Measurements from ENCODE around the gene COL19A1. TPM values are rescaled to one million over a fixed set of nuclear protein-coding genes. Genes with fewer than 3 reads are reported as not detected.

COL19A1 gene
- total and polyA plus RNA-seq, 9 of the 15 experiments (the other 6 are each of a cell fraction or from before 2014, with no cell fraction given), result not detected

DNA sequence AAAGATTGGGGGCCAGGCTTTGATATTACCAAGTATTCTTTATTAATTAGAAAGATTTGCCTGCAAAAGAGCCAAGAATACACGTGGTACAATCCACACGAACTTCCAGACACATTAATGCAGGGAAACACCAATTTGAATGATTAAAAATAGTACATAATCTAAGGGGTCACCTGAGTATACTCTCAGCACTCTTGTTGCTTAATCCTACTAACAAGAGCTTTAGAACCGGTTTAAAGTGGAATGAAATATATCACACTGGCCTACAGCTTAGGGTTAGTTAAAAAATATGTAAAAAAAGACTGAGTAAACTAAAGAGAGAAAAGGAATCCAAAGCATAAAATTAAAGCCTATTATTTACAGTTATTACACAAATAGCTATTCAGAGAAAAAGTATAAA, 387.6 kb downstream of the COL19A1 start:
- POLR2A ChIA-PET, result interaction anchor here (0.5 to 2.2 kb wide), 2 partner anchors 14 to 18 kb away, joined by 4 to 5 read pairs; no protein-coding TSS in a partner anchor
- TF ChIP-seq TFAP4 (CRISPR knock-in tag; IDR thresholded peaks at IDR 0.05; ENCODE audit: borderline replicate concordance) (no peak), ZNF445 (CRISPR knock-in tag; IDR thresholded peaks at IDR 0.05; ENCODE audit: low read depth) (no peak), ZNF444 (CRISPR knock-in tag; IDR thresholded peaks at IDR 0.05) (no peak), RAD21 (CRISPR knock-in tag; conservative IDR thresholded peaks at IDR 0.05 in 1 of 2, IDR thresholded peaks at IDR 0.05 in 1 of 2) (no peak), HMG20B (CRISPR knock-in tag; IDR thresholded peaks at IDR 0.05) (no peak), IRF2 (CRISPR knock-in tag; IDR thresholded peaks at IDR 0.05) (no peak), PTRF (tag; IDR thresholded peaks at IDR 0.05) (no peak), RHOXF2B (CRISPR knock-in tag; conservative IDR thresholded peaks at IDR 0.05) (no peak), XRCC3 (IDR thresholded peaks at IDR 0.05) (no peak), MEF2A (IDR thresholded peaks at IDR 0.05; ENCODE audit: control insufficient read depth, low read depth, low read length) (no peak)
- TF ChIP-seq, protein P1, sequence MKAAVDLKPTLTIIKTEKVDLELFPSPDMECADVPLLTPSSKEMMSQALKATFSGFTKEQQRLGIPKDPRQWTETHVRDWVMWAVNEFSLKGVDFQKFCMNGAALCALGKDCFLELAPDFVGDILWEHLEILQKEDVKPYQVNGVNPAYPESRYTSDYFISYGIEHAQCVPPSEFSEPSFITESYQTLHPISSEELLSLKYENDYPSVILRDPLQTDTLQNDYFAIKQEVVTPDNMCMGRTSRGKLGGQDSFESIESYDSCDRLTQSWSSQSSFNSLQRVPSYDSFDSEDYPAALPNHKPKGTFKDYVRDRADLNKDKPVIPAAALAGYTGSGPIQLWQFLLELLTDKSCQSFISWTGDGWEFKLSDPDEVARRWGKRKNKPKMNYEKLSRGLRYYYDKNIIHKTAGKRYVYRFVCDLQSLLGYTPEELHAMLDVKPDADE (conservative IDR thresholded peaks at IDR 0.05; ENCODE audit: control insufficient read depth, low read depth, low read length), result no peak
- H3K4me2 ChIP-seq (ENCODE audit: insufficient read depth, low read length), result no peak overlapping the region
- no peaks in the 10 kb centered on the region for H3K9me1 ChIP-seq (ENCODE audit: control insufficient read depth, insufficient read depth, low read length)
- H3K4me3 ChIP-seq, result no peak overlapping the region
- H3K9ac ChIP-seq (ENCODE audit: insufficient read depth in 1 of 2, low read depth in 2 of 2, low read length in 2 of 2), result no peak overlapping the region
- no peak overlapping the region for H3K27ac ChIP-seq (ENCODE audit: extremely low read depth, low read depth, low read length)
- intact Hi-C loops (cut with micrococcal nuclease), result no loop called here
- no peak for ATAC-seq
- in situ Hi-C loops (cut with MboI), result no loop called here
- no peaks in the 10 kb centered on the region for H3K79me2 ChIP-seq (ENCODE audit: control insufficient read depth, insufficient read depth, low read length)
- H3K4me1 ChIP-seq (replicated peaks in 1 of 2; ENCODE audit: control insufficient read depth in 2 of 2, insufficient read depth in 2 of 2, low read length in 2 of 2), result no peaks in the 10 kb centered on the region
- BruUV-seq (replicated peaks), result no TSS peak
- CTCF ChIA-PET (ENCODE audit: low intra/inter-chr PET ratio), result no interaction called here
- no peak overlapping the region for H2AFZ ChIP-seq (ENCODE audit: low read depth, low read length)
- no peak for DNase-seq (ENCODE audit: extremely low read depth in 1 of 4, low spot score in 3 of 4)
- peaks cover 8 to 11% of the 10 kb centered on the region in 2 experiments; a peak in 3 of 5 replicates for H3K27me3 ChIP-seq (ENCODE audit: control insufficient read depth in 2 of 2, insufficient read depth in 2 of 2, low read length in 2 of 2)
- H3K9me3 ChIP-seq (replicated peaks; ENCODE audit: control insufficient read depth, insufficient read depth, low read depth, low read length), result no peaks in the 10 kb centered on the region
- 0% methylated on average over 3 of the region's 3 CpGs for WGBS (ENCODE audit: insufficient coverage, low coverage, missing lambda C conversion rate)
- 0 out of 2 replicates have a peak, but pooled peaks cover 2% of the 10 kb centered on the region for H4K20me1 ChIP-seq (replicated peaks; ENCODE audit: control insufficient read depth, insufficient read depth, low read length)
- FAIRE-seq, result no peak
- H3K36me3 ChIP-seq (ENCODE audit: control insufficient read depth, insufficient read depth, low read length), result no peaks in the 10 kb centered on the region
